ENCODE data around the gene RAB10. TPM values are rescaled to one million over a fixed set of nuclear protein-coding genes. Genes with fewer than 3 reads are reported as not detected.

Gene RAB10
- total and polyA plus RNA-seq, 2 experiments from 2014 or later: 100 to 122 TPM

DNA sequence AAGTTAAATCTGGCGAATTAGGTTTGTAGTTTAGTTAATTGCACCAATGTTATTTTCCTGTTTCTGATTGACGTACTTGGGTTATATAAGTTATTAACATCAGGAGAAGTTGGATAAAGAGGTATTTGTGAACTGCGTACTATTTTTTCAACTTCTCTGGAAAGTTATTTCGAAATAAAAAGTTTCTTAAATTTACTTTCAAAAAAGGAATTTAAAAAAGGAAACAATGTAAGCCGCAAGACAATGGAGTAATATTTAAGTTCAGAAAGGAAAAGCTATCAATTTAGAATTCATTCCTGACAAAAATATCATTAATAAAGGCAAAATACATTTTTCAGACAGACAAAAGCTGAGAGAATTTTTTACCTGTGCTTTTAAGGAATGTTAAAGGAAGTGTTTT, 47.7 kb downstream of the RAB10 start:
- Histone ChIP-seq H3K27me3 (no peaks in the 10 kb centered on the region), H3K27ac (no peak overlapping the region), H3K79me2 (peaks cover 96% of the 10 kb centered on the region), H3K4me3 (no peak overlapping the region), H2AFZ (no peak overlapping the region), H3K36me3 (replicated peaks; ENCODE audit: insufficient read depth, low read depth) (no peaks in the 10 kb centered on the region), H3K4me2 (no peak overlapping the region), H3K9me2 (replicated peaks; ENCODE audit: insufficient read depth) (no peaks in the 10 kb centered on the region), H3K4me1 (ENCODE audit: insufficient read depth) (no peaks in the 10 kb centered on the region), H3K9me3 (ENCODE audit: low read depth) (peaks cover 4% of the 10 kb centered on the region), H4K20me1 (ENCODE audit: insufficient read depth, poor library complexity, severe bottlenecking) (peaks cover 32% of the 10 kb centered on the region)
- DNase-seq (ENCODE audit: low spot score): no peak
- TF ChIP-seq EZH2phosphoT487 (IDR thresholded peaks at IDR 0.05; ENCODE audit: low read depth, severe bottlenecking, unreplicated experiment) (no peak), EZH2 (IDR thresholded peaks at IDR 0.05; ENCODE audit: borderline replicate concordance) (no peak)
- TF ChIP-seq, protein P1, sequence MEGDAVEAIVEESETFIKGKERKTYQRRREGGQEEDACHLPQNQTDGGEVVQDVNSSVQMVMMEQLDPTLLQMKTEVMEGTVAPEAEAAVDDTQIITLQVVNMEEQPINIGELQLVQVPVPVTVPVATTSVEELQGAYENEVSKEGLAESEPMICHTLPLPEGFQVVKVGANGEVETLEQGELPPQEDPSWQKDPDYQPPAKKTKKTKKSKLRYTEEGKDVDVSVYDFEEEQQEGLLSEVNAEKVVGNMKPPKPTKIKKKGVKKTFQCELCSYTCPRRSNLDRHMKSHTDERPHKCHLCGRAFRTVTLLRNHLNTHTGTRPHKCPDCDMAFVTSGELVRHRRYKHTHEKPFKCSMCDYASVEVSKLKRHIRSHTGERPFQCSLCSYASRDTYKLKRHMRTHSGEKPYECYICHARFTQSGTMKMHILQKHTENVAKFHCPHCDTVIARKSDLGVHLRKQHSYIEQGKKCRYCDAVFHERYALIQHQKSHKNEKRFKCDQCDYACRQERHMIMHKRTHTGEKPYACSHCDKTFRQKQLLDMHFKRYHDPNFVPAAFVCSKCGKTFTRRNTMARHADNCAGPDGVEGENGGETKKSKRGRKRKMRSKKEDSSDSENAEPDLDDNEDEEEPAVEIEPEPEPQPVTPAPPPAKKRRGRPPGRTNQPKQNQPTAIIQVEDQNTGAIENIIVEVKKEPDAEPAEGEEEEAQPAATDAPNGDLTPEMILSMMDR (IDR thresholded peaks at IDR 0.05; ENCODE audit: poor library complexity): no peak
- WGBS (ENCODE audit: low lambda C conversion rate, missing lambda C conversion rate): over 99% methylated on average over 5 of the region's 5 CpGs

DNA sequence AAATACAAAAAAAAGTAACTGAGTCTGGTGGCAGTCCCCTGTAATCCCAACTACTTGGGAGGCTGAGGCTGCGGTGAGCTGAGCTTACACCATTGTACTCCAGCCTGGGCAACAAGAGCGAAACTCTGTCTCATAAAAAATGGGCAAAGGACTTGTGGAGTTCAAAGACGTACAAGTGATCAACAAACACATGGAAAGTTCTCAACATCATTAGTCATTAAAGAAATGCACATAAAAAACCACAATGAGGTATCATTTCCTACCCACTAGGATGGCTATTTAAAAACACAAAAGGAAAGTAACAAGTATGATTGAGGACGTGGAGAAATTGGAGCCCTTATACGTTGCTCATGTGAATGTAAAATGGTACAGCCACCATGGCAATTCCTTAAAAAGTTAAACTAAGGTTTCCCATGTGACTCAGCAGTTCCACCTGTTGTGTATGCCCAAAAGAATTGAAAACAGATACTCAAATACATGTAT, 52.3 kb downstream of the RAB10 start:
- Histone ChIP-seq H3K36me3 (replicated peaks; ENCODE audit: insufficient read depth, low read depth) (no peaks in the 10 kb centered on the region), H4K20me1 (ENCODE audit: insufficient read depth, poor library complexity, severe bottlenecking) (peaks cover 53% of the 10 kb centered on the region), H3K4me3 (no peak overlapping the region), H3K9me2 (replicated peaks; ENCODE audit: insufficient read depth) (no peaks in the 10 kb centered on the region), H3K79me2 (peaks cover 95% of the 10 kb centered on the region), H3K27ac (no peak overlapping the region), H3K4me2 (no peak overlapping the region), H3K27me3 (no peaks in the 10 kb centered on the region), H3K9me3 (ENCODE audit: low read depth) (peaks cover 4% of the 10 kb centered on the region), H2AFZ (no peak overlapping the region), H3K4me1 (ENCODE audit: insufficient read depth) (no peaks in the 10 kb centered on the region)
- WGBS (ENCODE audit: low lambda C conversion rate, missing lambda C conversion rate): 95% methylated on average over 5 of the region's 5 CpGs
- no peak for DNase-seq (ENCODE audit: low spot score)
- TF ChIP-seq, protein P1 (IDR thresholded peaks at IDR 0.05; ENCODE audit: poor library complexity): no peak
- TF ChIP-seq EZH2phosphoT487 (IDR thresholded peaks at IDR 0.05; ENCODE audit: low read depth, severe bottlenecking, unreplicated experiment) (no peak), EZH2 (IDR thresholded peaks at IDR 0.05; ENCODE audit: borderline replicate concordance) (no peak)

DNA sequence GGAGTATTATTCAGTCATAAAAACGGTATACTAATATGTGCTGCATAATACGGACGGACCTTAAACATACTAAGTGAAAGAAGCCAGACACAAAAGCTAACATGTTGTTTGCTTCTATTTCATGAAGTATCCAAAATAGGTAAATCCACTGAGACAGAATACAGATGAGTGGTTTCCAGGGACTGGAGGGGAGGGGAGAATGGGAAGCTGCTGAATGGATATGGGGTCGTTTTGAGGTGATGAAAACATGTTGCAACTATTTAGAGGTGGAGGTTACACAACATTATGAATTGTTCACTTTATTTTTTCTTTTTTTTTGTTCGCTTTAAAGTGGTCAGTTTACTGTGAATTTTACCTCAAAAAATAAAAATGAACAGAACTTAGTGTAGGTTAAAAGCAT, 52.9 kb downstream of the RAB10 start:
- TF ChIP-seq EZH2 (IDR thresholded peaks at IDR 0.05; ENCODE audit: borderline replicate concordance) (no peak), EZH2phosphoT487 (IDR thresholded peaks at IDR 0.05; ENCODE audit: low read depth, severe bottlenecking, unreplicated experiment) (no peak)
- TF ChIP-seq, protein P1 (IDR thresholded peaks at IDR 0.05; ENCODE audit: poor library complexity): no peak
- no peak overlapping the region for H3K27ac ChIP-seq
- no peaks in the 10 kb centered on the region for H3K9me2 ChIP-seq (replicated peaks; ENCODE audit: insufficient read depth)
- H3K9me3 ChIP-seq (ENCODE audit: low read depth): peaks cover 4% of the 10 kb centered on the region
- no peaks in the 10 kb centered on the region for H3K36me3 ChIP-seq (replicated peaks; ENCODE audit: insufficient read depth, low read depth)
- H3K4me3 ChIP-seq: no peak overlapping the region
- H4K20me1 ChIP-seq (ENCODE audit: insufficient read depth, poor library complexity, severe bottlenecking): peaks cover 58% of the 10 kb centered on the region
- H3K4me2 ChIP-seq: no peak overlapping the region
- no peaks in the 10 kb centered on the region for H3K4me1 ChIP-seq (ENCODE audit: insufficient read depth)
- H2AFZ ChIP-seq: no peak overlapping the region
- H3K27me3 ChIP-seq: no peaks in the 10 kb centered on the region
- WGBS (ENCODE audit: low lambda C conversion rate, missing lambda C conversion rate): 89% methylated on average over 5 of the region's 5 CpGs
- no peak for DNase-seq (ENCODE audit: low spot score)
- peaks cover 95% of the 10 kb centered on the region for H3K79me2 ChIP-seq

All from hepatocyte (in vitro differentiated cells).